RPMI7951 (cell line): ENCODE data around the gene CACNA2D2. TPM values are rescaled to one million over a fixed set of nuclear protein-coding genes. Genes with fewer than 3 reads are reported as not detected.
A peak's percentile ranks its signal among the peaks of the same experiment; 100 is the strongest.

Experiments
- DNase-seq: peaks from one replicate; pipeline ENCODE4 v3.0.0-alpha.2; 2012; ENCODE audit warnings: low read depth
- total RNA-seq: library from RNA; depleted of rRNA; stranded (reverse); fragments of >200 nt; shearing (Covaris generic); gene quantifications from 2 replicates; pipeline ENCODE4 v1.2.3, GENCODE V29; 2014; rRNA removed

The CACNA2D2 gene
- total RNA-seq, result under 0.01 TPM in 1 of 2 replicates, not detected in the other

- DNase-seq, result no peak
Observed at GRCh38 chr3:50503504-50504342, at the start of gene CACNA2D2. TSS of gene CACNA2D2 (minus strand) at chr3:50503634. CDS start at chr3:50503423, 211 bp downstream.

GRCh38 chr3:50552598-50552997 is 49.2 kb upstream of the CACNA2D2 start:
- no peak for DNase-seq

DNA sequence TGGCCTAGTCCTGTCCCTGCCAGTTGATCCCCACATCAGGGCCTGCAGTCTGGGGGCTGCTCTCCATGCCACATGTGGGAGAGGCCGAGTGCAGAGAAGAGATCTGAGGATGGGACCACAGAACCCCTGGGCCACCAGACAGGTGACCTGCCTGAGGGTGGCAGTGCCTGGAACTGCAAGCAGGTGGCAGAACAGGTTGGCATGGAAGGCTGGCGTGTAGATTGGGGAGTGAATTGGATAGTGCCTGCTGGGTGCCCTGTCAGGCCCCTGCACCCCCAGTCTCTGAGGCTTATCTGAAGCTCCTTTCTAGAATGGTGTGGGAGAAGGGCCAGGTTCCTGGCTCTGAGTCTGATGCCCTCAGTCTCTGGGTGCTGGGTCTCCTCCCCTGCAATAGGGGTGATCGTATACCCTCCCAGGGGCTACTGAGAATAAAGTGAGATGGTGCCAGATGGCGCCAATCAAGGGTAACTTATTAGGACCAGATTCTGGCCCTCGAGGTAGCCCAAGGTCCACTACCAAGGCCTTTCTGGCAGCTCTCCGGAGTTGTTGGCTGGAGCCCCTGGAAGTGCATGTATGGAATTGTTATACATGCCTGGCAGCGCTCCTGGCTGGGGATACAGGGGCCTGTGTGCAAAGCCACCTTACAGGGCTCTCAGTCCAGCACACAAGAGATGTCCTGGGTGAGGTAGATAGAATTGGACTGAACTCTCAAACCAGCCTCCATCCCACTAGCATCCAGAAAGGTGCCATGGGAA is 48.4 kb upstream of the CACNA2D2 start:
- DNase-seq, result no peak

GRCh38 chr3:50551054-50551659 is 47.7 kb upstream of the CACNA2D2 start:
- no peak for DNase-seq

- DNase-seq, result peak; percentile 26
Observed at GRCh38 chr3:50550079-50550736, 46.8 kb upstream of the CACNA2D2 start.

DNA sequence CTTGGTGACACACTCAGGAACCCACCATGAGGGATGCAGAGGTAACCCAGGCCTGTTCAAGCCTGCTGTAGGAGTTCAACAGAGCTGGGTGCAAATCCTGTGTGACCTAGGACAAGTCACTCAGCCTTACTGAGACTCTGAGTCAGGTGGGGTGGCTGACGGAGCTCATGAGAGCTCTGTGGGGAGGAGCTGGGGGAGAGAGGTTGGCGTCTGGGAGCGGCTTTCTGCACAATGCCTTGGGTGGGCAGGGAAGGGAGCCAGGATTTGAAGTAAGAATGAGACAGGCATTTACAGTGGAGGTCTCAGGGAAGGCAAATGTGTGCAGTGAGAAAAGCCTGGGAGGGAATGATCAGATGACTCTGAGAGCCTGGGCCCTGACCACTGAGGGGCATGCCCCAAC is 45.8 kb upstream of the CACNA2D2 start:
- DNase-seq, result no peak

- no peak for DNase-seq
Observed at GRCh38 chr3:50545781-50546180, 42.3 kb upstream of the CACNA2D2 start.

- peak; percentile 55 for DNase-seq
Observed at GRCh38 chr3:50542177-50543034, 39.0 kb upstream of the CACNA2D2 start.

DNA sequence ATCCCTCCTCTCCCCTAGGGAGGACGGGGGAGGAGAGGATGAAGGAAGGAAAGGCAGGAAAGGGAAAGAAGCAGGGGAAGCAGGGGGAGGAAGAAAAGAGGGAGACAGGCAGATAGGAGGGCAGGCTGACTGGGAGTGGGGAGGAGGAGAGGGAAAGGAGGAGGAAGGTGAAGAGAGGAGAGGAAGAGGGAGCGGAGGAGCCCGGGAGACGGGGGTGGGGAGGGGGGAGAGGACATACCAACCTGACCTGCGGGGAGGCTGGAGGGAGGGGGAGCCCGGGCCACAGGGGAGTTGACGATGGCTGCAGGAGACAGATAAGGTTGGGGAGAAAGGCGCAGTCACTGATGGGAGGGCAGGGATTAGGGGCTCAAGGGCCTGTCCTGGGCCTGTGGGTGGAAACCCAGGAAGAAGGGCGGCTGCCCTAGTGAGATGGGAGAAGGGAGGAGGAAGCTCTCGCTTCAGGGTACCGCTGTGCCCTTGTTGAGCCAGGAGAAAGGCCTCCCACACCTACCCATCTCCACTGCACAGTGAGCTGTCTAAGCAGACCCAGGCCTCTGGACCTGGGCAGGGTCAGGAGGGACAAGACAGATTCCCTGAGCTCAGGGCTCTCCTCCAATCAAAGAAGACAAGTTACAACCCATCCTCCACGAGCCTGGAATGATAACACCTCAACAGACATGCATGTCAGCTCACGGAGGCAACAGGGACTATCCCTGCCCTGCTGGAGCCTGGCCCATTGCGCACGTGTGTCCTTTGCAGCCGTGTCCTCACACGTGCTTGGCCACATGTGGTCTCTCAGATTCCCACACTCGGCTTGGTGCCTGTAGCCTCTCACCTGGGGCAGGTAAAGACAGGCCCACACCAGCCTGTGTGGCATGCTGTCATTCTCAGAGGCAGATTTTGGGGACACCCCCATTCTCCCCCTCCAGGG is 36.2 kb upstream of the CACNA2D2 start:
- no peak for DNase-seq

DNA sequence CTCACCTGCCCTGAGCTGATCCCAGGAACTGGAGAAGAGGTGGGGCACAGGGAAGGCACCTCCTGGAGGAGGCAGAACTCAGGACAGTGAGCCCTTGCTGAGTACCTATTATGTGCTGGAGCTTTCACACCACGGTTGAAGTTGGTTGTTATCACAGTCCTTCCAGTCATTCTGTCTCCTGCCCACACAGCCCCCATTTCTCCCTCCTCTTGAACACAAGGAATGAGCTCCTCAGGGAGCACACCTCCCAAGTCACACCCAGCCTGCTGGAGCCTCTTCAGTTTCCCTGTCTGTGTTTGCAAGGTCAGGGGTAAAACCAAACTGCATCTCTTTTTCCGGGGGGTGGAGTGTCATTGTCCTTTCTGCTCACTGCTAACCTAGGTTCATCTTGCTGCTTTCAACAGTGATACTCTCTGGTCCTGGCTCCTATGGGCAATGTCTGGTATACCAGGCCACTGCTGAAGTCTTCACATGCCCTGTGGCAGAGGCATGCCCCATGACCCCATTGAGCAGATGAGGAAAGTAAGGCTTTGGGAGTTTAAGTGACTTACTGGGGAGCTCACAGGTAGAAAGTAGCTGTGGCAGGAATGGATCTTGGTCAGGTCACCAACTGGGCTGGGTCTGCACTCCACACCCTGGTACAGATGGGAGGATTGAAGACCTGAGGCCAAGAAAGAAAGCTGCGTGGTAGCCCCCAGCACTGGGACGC is 34.1 kb upstream of the CACNA2D2 start:
- no peak for DNase-seq

GRCh38 chr3:50536471-50537180 is 33.2 kb upstream of the CACNA2D2 start:
- no peak for DNase-seq

- DNase-seq, result no peak
Observed at GRCh38 chr3:50534681-50535330, 31.4 kb upstream of the CACNA2D2 start.

DNA sequence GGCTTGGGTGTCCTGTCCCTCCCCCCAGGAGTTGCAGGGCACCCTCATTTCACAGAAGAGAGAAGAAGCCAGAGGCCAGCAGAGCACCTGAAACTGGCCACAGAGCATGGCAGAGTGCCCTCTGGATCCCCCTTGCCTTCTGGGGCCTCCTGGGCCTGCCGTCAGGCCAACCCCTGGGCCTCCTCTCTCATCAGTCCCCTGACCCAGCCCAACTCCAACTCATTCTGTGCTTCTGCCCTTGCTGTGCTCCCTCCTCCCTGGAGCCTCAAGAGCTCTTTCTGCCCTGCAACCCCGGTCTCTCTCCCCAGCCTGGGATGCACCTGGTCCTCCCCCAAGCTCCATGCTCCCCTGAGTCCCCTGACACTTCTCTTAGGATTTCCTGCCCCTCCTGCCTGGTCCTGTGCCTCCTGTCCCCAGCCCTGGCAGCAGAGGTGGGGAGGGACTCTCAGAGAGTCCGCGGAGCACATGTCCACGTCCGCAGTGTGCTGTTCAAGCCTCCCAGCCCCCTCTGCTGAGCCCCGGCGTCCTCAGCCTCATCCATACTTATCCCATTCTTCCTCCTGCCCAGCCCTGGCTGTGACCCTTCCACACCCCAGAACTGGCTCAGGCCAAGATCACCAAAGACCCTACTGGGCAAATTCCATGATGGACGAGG is 30.5 kb upstream of the CACNA2D2 start:
- no peak for DNase-seq

- no peak for DNase-seq
Observed at GRCh38 chr3:50533316-50533715, 29.9 kb upstream of the CACNA2D2 start.

- peak; percentile 15 for DNase-seq
Observed at GRCh38 chr3:50532062-50532705, 28.8 kb upstream of the CACNA2D2 start.

- DNase-seq, result no peak
Observed at GRCh38 chr3:50531201-50531600, 27.8 kb upstream of the CACNA2D2 start.
